ENCODE results near the gene PCDHA4. TPM values are rescaled to one million over a fixed set of nuclear protein-coding genes. Genes with fewer than 3 reads are reported as not detected.

PCDHA4 gene
- total RNA-seq, 2 experiments from 2014 or later: not detected

DNA sequence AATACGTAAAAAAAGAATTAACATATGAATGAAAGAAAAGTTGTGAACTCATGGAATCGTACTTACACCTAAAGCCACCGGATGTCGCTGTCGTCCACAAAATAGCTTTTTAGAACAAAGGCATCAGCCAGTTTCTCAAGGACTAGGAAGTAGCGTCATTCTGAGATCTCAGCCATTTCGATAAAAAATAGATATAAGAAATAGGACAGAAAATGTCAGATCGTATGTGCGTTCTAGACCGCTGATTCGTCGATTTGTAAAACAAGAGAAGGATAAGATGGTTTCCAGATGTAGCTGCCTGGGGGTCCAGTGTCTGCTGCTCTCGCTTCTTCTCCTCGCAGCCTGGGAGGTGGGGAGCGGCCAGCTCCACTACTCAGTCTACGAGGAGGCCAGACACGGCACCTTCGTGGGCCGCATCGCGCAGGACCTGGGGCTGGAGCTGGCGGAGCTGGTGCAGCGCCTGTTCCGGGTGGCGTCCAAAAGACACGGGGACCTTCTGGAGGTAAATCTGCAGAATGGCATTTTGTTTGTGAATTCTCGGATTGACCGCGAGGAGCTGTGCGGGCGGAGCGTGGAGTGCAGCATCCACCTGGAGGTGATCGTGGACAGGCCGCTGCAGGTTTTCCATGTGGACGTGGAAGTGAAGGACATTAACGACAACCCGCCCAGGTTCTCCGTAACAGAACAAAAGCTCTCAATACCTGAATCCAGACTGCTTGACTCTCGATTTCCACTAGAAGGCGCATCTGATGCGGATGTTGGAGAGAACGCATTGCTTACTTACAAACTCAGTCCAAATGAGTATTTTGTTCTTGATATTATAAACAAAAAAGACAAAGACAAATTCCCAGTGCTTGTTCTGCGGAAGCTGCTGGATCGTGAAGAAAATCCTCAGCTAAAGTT is 49.2 kb downstream of the PCDHA4 start, which contains the start of gene PCDHA10:
PCDHA10 (plus strand) TSS at position 126 of the 903 bp plus-strand sequence; CDS start at position 278, 152 bp downstream.
- CTCF ChIA-PET: interaction anchor here (1.1 kb wide), 1 partner anchor 565 kb away, joined by 3 read pairs; the partner anchor contains the start of gene PCDHGA11
- POLR2A ChIA-PET: no interaction called here

DNA sequence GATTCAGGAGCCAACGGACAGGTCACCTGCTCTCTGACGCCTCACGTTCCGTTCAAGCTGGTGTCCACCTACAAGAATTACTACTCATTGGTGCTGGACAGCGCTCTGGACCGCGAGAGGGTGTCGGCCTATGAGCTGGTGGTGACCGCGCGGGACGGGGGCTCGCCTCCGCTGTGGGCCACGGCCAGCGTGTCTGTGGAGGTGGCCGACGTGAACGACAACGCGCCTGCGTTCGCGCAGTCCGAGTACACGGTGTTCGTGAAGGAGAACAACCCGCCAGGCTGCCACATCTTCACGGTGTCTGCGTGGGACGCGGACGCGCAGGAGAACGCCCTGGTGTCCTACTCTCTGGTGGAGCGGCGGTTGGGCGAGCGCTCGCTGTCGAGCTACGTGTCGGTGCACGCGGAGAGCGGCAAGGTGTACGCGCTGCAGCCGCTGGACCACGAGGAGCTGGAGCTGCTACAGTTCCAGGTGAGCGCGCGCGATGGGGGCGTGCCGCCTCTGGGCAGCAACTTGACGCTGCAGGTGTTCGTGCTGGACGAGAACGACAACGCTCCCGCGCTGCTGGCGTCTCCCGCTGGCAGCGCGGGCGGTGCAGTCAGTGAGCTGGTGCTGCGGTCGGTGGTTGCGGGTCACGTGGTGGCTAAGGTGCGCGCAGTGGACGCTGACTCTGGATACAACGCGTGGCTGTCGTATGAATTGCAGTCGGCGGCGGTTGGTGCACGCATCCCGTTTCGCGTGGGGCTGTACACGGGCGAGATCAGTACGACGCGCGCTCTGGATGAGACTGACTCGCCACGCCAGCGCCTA is 50.5 kb downstream of the PCDHA4 start:
- POLR2A ChIA-PET: no interaction called here
- CTCF ChIA-PET: no interaction called here

DNA sequence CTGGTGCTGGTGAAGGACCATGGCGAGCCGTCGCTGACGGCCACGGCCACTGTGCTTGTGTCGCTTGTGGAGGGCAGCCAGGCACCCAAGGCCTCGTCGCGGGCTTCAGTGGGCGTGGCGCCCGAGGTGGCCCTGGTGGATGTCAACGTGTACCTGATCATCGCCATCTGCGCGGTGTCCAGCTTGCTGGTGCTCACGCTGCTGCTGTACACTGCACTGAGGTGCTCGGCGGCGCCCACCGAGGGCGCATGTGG is 51.0 kb downstream of the PCDHA4 start:
- ChIA-PET CTCF (no interaction called here), POLR2A (no interaction called here)

DNA sequence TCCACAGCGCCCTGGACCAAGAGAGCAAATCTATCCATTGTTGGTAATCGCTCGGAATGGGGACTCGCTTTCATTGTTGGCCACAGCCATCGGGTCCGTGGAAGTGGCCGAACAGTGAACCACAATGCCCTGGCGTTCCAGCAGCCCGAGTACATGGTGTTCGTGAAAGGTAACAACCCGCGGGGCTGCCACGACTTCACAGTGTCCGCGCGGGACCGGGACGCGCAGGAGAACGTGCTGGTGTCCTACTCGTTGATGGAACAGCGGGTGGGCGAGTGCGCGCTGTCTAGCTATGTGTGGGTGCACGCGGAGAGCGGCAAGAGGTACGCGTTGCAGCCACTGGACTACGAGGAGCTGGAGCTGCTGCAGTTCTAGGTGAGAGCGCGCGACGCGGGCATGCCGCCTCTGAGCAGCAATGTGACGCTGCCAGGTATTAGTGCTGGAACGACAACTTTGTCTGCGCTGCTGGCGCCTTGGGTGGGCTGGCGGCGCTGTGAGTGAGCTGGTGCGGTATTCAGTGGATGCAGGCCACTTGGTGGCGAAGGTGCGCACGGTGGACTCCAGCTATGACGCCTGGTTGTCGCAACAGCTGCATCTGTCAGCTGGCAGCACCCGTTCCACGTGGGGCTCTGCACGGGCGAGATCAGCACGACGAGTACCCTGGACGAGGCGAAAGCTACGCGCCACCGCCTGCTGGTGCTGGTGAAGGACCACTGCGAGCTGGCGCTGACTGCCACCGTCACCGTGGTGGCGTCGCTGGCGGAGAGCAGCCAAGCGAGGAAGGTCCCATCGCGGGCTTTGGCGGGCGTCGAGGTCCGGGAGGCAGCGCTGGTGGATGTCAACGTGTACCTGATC is 55.8 kb downstream of the PCDHA4 start:
- CTCF ChIA-PET: no interaction called here
- POLR2A ChIA-PET: no interaction called here

Other genes starting within 250 kb of the PCDHA4 start
- gene SRA1, start 249.6 kb upstream of the PCDHA4 start, total RNA-seq: 10 to 100 TPM; 64.3 to 68.2 TPM
- gene APBB3, start 242.5 kb upstream of the PCDHA4 start, total RNA-seq: 10 to 100 TPM; 14.1 to 15.3 TPM
- gene SLC35A4, start 242.2 kb upstream of the PCDHA4 start, total RNA-seq: 100 to 1,000 TPM; 116 TPM
- under 1 TPM; 0.44 to 0.70 TPM for gene CD14, start 173.9 kb upstream of the PCDHA4 start, total RNA-seq
- gene TMCO6, start 167.6 kb upstream of the PCDHA4 start, total RNA-seq: 10 to 100 TPM; 34.6 to 35.3 TPM
- 10 to 100 TPM; 70.9 to 76.7 TPM for gene NDUFA2, start 159.4 kb upstream of the PCDHA4 start, total RNA-seq
- gene IK, start 159.2 kb upstream of the PCDHA4 start, total RNA-seq: 10 to 100 TPM; 89.9 to 96.8 TPM
- 10 to 100 TPM; 41.0 to 41.3 TPM for gene WDR55, start 142.2 kb upstream of the PCDHA4 start, total RNA-seq
- 1 to 10 TPM; 3.2 to 3.4 TPM for gene DND1, start 133.5 kb upstream of the PCDHA4 start, total RNA-seq
- 100 to 1,000 TPM; 100 to 101 TPM for gene HARS1, start 115.7 kb upstream of the PCDHA4 start, total RNA-seq
- gene HARS2, start 115.6 kb upstream of the PCDHA4 start, total RNA-seq: 10 to 100 TPM; 22.6 to 25.8 TPM
- gene ZMAT2, start 106.6 kb upstream of the PCDHA4 start, total RNA-seq: 10 to 100 TPM; 69.5 to 73.0 TPM
- gene PCDHA1, start 20.9 kb upstream of the PCDHA4 start, total RNA-seq: not detected
- gene PCDHA2, start 12.2 kb upstream of the PCDHA4 start, total RNA-seq: not detected
- gene PCDHA3, start 6.0 kb upstream of the PCDHA4 start, total RNA-seq: not detected
- gene PCDHA5, start 14.5 kb downstream of the PCDHA4 start, total RNA-seq: not detected
- gene PCDHA6, start 20.9 kb downstream of the PCDHA4 start, total RNA-seq: not detected
- gene PCDHA7, start 27.2 kb downstream of the PCDHA4 start, total RNA-seq: not detected
- gene PCDHA8, start 34.1 kb downstream of the PCDHA4 start, total RNA-seq: not detected
- gene PCDHA9, start 41.3 kb downstream of the PCDHA4 start, total RNA-seq: not detected
- not detected for gene PCDHA10, start 48.8 kb downstream of the PCDHA4 start, total RNA-seq
- not detected for gene PCDHA11, start 61.9 kb downstream of the PCDHA4 start, total RNA-seq
- gene PCDHA12, start 68.2 kb downstream of the PCDHA4 start, total RNA-seq: not detected
- not detected for gene PCDHA13, start 75.1 kb downstream of the PCDHA4 start, total RNA-seq
- not detected for gene PCDHAC1, start 119.2 kb downstream of the PCDHA4 start, total RNA-seq
- gene PCDHAC2, start 159.4 kb downstream of the PCDHA4 start, total RNA-seq: not detected
- gene PCDHB1, start 244.3 kb downstream of the PCDHA4 start, total RNA-seq: not detected

Data from activated CD8-positive, alpha-beta memory T cell treated with anti-CD3 and anti-CD28 coated beads for 36 hours (primary cell).